Choroid plexus epithelial cell (primary cell): ENCODE data around the gene G6PD.
"Not testable (repeated sequence)": the region's sequence is repeated elsewhere in the genome, so short reads cannot be mapped to it uniquely, and the experiment has no call there.

Experiments used
- DNase-seq: peaks from one replicate; pipeline ENCODE4 v3.0.0-alpha.2; 2010; ENCODE audit warnings: low read depth
- H3K4me3 ChIP-seq: 2 replicates; pipeline ENCODE4 v1.5.1; 2011; ENCODE audit warnings: low read depth, mild to moderate bottlenecking, control low read depth, low read length, moderate library complexity
- CTCF ChIP-seq: conservative IDR thresholded peaks from 2 replicates; pipeline ENCODE4 v1.5.1; 2011; ENCODE audit warnings: low read depth, mild to moderate bottlenecking, control low read depth, inconsistent platforms, low read length, moderate library complexity

G6PD gene

GRCh38 chrX:154560326-154560725 is 13.7 kb upstream of the G6PD start:
- not testable (repeated sequence) for H3K4me3 ChIP-seq, DNase-seq

DNA sequence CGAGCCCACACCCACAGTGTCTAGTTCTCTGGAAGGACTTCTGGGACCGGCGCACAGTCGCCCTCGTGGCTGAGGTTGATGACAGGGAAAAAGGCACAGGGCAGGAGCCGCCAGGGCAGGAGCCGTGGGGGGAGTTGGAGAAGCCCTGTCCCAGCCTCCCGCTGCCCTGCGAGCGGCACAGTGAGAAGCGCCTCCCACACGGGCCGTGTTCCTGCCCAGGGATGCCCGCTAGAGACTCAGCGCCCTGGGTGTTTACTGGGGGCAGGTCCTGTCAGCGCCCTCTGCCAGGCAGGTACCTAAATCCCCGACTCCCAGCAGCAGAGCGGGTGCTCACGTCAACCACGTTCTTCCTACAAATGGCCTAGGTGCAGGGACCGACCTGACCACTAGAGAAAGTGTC is 12.2 kb upstream of the G6PD start:
- DNase-seq, H3K4me3 ChIP-seq: not testable (repeated sequence)

GRCh38 chrX:154558060-154558690 is 11.5 kb upstream of the G6PD start:
- not testable (repeated sequence) for DNase-seq

GRCh38 chrX:154552112-154552806 is 5.6 kb upstream of the G6PD start:
- not testable (repeated sequence) for H3K4me3 ChIP-seq, DNase-seq

More at GRCh38 chrX:154558060-154558690, 11.5 kb upstream of the G6PD start:
- H3K4me3 ChIP-seq = not testable (repeated sequence)

DNA sequence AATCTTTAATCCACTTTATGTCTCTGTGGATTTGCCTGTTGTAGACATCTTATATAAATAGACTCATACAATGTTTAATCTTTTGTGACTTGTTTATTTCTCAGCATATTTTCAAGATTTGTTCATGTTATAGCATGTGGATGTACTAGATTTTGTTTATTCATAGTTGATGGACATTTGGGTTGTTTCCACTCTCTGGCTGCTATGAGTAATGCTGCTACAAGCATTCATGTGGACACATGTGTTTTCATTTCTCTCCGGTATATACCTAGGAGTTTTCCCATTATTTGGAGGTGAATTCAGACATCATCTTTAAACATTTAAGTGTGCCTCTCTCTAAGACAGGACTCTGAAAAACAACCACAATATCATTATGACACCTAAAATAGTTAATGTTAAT is 3.1 kb upstream of the G6PD start:
- peak; percentile 34 for DNase-seq
- H3K4me3 ChIP-seq = no peak overlapping the region
- TF ChIP-seq CTCF = no peak

- TF ChIP-seq CTCF = no peak
- peak overlapping the region; percentile 76 for H3K4me3 ChIP-seq
- DNase-seq = peak; percentile 45
Observed at GRCh38 chrX:154548028-154548316, 1.3 kb upstream of the G6PD start.

- TF ChIP-seq CTCF = no peak
- peak within 1 kb of the TSS; percentile 76 for H3K4me3 ChIP-seq
- peak; percentile 92 for DNase-seq
Observed at GRCh38 chrX:154547245-154548027, 790 bp upstream of the G6PD start, which contains the start of gene IKBKG. Gene IKBKG (plus strand): TSS chrX:154547620. CDS start chrX:154552003, 4,383 bp downstream.

- TF ChIP-seq CTCF = no peak
- peak overlapping the region; percentile 76 for H3K4me3 ChIP-seq
- no peak for DNase-seq
Observed at GRCh38 chrX:154545673-154546274, 872 bp downstream of the G6PD start.
